ENCODE measurements around the gene SLC26A5.

Gene SLC26A5

DNA sequence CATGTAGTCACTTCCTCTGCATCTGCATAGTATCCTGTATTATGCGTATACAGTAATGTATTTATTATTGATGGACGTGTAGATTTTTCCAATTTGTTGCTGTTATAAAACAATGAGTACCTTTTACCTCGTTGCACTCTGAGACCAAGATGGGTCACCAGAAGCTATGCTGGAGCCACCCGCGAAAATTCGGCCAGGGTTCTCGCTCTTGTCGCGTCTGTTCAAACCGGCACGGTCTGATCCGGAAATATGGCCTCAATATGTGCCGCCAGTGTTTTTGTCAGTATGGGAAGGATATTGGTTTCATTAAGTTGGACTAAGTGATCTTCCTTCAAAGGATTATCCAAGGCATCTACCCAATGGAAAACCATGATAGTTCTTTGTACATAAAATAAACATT is 97.6 kb downstream of the SLC26A5 start:
- Histone ChIP-seq H2BK120ac (ENCODE audit: low read depth, low read length) (no peak overlapping the region), H3K4ac (ENCODE audit: low read depth, low read length) (no peak overlapping the region), H3K9ac (ENCODE audit: low read length) (peak overlapping the region; percentile 39), H3K79me2 (ENCODE audit: control insufficient read depth, insufficient read depth, low read length) (peaks cover 57% of the 10 kb centered on the region), H3K79me1 (ENCODE audit: low read length) (peaks cover 8% of the 10 kb centered on the region), H3K18ac (ENCODE audit: low read length) (no peak overlapping the region), H3K4me1 (ENCODE audit: control insufficient read depth, low read depth, low read length) (no peaks in the 10 kb centered on the region), H2BK15ac (replicated peaks; ENCODE audit: low read depth) (no peak overlapping the region), H3K36me3 (ENCODE audit: control insufficient read depth, insufficient read depth, low read length) (no peaks in the 10 kb centered on the region), H2BK5ac (ENCODE audit: low read length) (no peak overlapping the region), H3K4me2 (ENCODE audit: low read length) (peak overlapping the region; percentile 37), H3K4me3 (ENCODE audit: low read length) (peak overlapping the region; percentile 17), H4K5ac (ENCODE audit: low read length) (no peak overlapping the region), H3K56ac (ENCODE audit: low read length) (no peak overlapping the region), H4K8ac (ENCODE audit: low read depth, low read length) (no peak overlapping the region), H3K23ac (ENCODE audit: low read length) (no peak overlapping the region), H3K27ac (ENCODE audit: low read depth, low read length) (no peak overlapping the region), H2AK5ac (ENCODE audit: low read length) (no peak overlapping the region), H3K27me3 (ENCODE audit: insufficient read depth, low read length, poor library complexity) (no peaks in the 10 kb centered on the region)
- DNase-seq = no peak
- WGBS (ENCODE audit: extremely low coverage, insufficient coverage, low lambda C conversion rate) = no CpG with 5 or more reads among the region's 13 CpGs

DNA sequence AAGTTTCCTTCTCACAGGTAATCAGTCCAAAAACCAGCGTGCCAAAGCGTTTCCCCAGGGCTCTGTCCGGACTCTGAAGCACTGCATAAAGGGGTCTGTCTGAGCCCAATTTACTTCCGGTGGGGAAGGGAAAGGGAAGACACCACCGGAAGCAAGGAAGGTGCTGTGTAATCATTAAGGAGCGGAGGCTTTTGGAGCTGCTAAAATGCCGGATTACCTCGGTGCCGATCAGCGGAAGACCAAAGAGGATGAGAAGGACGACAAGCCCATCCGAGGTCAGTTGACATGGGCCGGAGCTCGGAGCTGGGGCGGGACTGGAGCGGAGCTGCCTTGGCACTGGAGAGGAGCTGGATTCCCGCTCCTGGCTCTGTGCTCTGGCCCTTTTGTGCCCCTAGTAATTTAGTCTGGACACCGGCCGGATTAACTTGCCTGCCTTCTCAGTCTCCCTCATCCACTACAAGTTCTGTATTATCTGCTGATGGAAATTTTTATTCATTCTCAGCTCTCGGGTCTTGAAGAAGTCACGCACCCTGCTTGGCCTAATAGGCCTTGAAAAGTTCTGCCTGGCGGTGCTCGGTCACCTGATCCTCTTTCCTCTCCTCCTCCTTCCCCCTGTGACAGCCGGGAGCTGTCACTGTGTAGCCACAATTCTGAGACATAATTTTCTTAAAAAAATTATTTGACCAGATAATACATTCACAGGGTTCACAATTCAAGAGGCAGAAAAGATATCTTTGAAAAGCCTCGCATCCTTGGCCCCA is 98.3 kb downstream of the SLC26A5 start, which contains the start of gene PSMC2:
PSMC2 (plus strand) TSS at position 137 of the 761 bp plus-strand sequence; CDS start at position 206, 69 bp downstream.
- Histone ChIP-seq H3K79me2 (ENCODE audit: control insufficient read depth, insufficient read depth, low read length) (peaks cover 61% of the 10 kb centered on the region), H3K79me1 (ENCODE audit: low read length) (peaks cover 8% of the 10 kb centered on the region), H2AK5ac (ENCODE audit: low read length) (no peak within 1 kb of the TSS), H3K27ac (ENCODE audit: low read depth, low read length) (peak within 1 kb of the TSS; percentile 54), H4K8ac (ENCODE audit: low read depth, low read length) (peak within 1 kb of the TSS; percentile 81), H3K4ac (ENCODE audit: low read depth, low read length) (peak within 1 kb of the TSS; percentile 7), H3K9ac (ENCODE audit: low read length) (peak within 1 kb of the TSS; percentile 95), H3K4me1 (ENCODE audit: control insufficient read depth, low read depth, low read length) (no peaks in the 10 kb centered on the region), H2BK5ac (ENCODE audit: low read length) (peak within 1 kb of the TSS; percentile 94), H3K4me3 (ENCODE audit: low read length) (peak within 1 kb of the TSS; percentile 97), H3K56ac (ENCODE audit: low read length) (peak within 1 kb of the TSS; percentile 98), H3K4me2 (ENCODE audit: low read length) (peak within 1 kb of the TSS; percentile 52), H3K23ac (ENCODE audit: low read length) (no peak within 1 kb of the TSS), H3K36me3 (ENCODE audit: control insufficient read depth, insufficient read depth, low read length) (no peaks in the 10 kb centered on the region), H2BK15ac (replicated peaks; ENCODE audit: low read depth) (no peak within 1 kb of the TSS), H4K5ac (ENCODE audit: low read length) (no peak within 1 kb of the TSS), H2BK120ac (ENCODE audit: low read depth, low read length) (no peak within 1 kb of the TSS), H3K27me3 (ENCODE audit: insufficient read depth, low read length, poor library complexity) (no peaks in the 10 kb centered on the region), H3K18ac (ENCODE audit: low read length) (peak within 1 kb of the TSS; percentile 76)
- no CpG with 5 or more reads among the region's 25 CpGs for WGBS (ENCODE audit: extremely low coverage, insufficient coverage, low lambda C conversion rate)
- DNase-seq = peak; percentile 97

DNA sequence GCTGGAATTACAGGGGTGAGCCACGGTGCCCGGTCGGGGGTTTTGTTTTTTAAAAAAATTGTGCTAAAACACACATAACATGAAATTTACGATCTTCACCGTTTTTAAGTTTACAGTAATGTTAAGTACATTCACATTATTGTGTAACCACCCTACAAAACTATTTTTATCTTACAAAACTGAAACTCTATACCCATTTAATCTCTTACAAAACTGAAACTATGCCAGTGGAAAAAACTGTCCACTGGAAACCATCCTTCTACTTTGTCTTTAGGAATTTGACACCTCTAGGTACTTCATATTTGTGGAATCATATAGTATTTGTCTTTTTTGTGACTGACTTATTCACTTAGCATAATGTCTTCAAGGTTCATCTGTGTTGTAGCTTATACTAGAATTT is 99.6 kb downstream of the SLC26A5 start:
- H3K18ac ChIP-seq (ENCODE audit: low read length) = no peak overlapping the region
- no peak overlapping the region for H3K4me3 ChIP-seq (ENCODE audit: low read length)
- H4K8ac ChIP-seq (ENCODE audit: low read depth, low read length) = peak overlapping the region; percentile 41
- no peaks in the 10 kb centered on the region for H3K4me1 ChIP-seq (ENCODE audit: control insufficient read depth, low read depth, low read length)
- DNase-seq = no peak
- no peak overlapping the region for H2BK120ac ChIP-seq (ENCODE audit: low read depth, low read length)
- 100% methylated on average over 2 of the region's 5 CpGs for WGBS (ENCODE audit: extremely low coverage, insufficient coverage, low lambda C conversion rate)
- H3K4ac ChIP-seq (ENCODE audit: low read depth, low read length) = no peak overlapping the region
- no peak overlapping the region for H3K23ac ChIP-seq (ENCODE audit: low read length)
- H3K27ac ChIP-seq (ENCODE audit: low read depth, low read length) = no peak overlapping the region
- no peak overlapping the region for H2AK5ac ChIP-seq (ENCODE audit: low read length)
- no peak overlapping the region for H3K56ac ChIP-seq (ENCODE audit: low read length)
- no peak overlapping the region for H3K9ac ChIP-seq (ENCODE audit: low read length)
- H2BK15ac ChIP-seq (replicated peaks; ENCODE audit: low read depth) = no peak overlapping the region
- peaks cover 54% of the 10 kb centered on the region for H3K79me2 ChIP-seq (ENCODE audit: control insufficient read depth, insufficient read depth, low read length)
- H3K36me3 ChIP-seq (ENCODE audit: control insufficient read depth, insufficient read depth, low read length) = no peaks in the 10 kb centered on the region
- no peak overlapping the region for H3K4me2 ChIP-seq (ENCODE audit: low read length)
- no peak overlapping the region for H4K5ac ChIP-seq (ENCODE audit: low read length)
- no peak overlapping the region for H2BK5ac ChIP-seq (ENCODE audit: low read length)
- no peaks in the 10 kb centered on the region for H3K27me3 ChIP-seq (ENCODE audit: insufficient read depth, low read length, poor library complexity)
- H3K79me1 ChIP-seq (ENCODE audit: low read length) = peaks cover 4% of the 10 kb centered on the region

DNA sequence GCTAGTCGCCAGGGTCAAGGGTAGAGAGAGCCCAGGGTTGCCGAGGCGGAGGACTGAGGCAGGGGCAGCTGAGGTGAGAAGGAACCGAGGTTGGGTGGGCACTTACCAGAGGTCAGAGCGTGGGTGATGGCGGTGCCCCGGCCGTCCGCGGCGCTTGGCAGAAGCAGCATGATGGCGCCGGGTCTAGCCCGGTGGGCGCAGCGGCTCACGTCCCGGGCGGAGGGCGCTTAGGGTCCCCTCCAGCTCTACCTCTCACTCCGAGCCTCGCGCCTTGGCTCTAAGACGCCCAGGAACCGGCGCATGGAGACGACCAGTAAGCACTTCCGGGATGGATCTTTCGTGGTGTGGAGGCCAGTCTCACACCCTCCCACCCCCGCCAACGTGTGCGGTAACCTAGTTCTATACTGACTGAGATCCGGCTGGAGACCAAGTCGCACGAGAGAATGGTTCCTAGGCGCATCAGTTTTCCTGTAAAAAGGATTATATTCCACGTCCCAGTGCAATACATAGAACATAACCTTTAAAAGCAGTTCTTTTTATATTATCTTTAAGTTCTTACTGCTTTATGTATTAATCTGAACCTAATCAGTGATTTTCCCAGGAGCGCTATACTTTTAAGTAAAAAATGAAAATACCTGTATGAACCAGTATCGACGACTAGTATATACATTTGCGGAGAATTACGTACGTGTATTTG is 101.4 kb downstream of the SLC26A5 start, which contains the start of gene DNAJC2:
DNAJC2 (minus strand) TSS at position 315 of the 697 bp plus-strand sequence; CDS start at position 170, 145 bp downstream.
- no peak within 1 kb of the TSS for H2AK5ac ChIP-seq (ENCODE audit: low read length)
- no peak within 1 kb of the TSS for H3K23ac ChIP-seq (ENCODE audit: low read length)
- peak within 1 kb of the TSS; percentile 89 for H3K9ac ChIP-seq (ENCODE audit: low read length)
- no peak within 1 kb of the TSS for H3K27ac ChIP-seq (ENCODE audit: low read depth, low read length)
- no peak within 1 kb of the TSS for H4K5ac ChIP-seq (ENCODE audit: low read length)
- 100% methylated on average over 2 of the region's 43 CpGs for WGBS (ENCODE audit: extremely low coverage, insufficient coverage, low lambda C conversion rate)
- no peak within 1 kb of the TSS for H2BK5ac ChIP-seq (ENCODE audit: low read length)
- H3K4ac ChIP-seq (ENCODE audit: low read depth, low read length) = peak within 1 kb of the TSS; percentile 66
- DNase-seq = peak; percentile 96
- H3K4me2 ChIP-seq (ENCODE audit: low read length) = peak within 1 kb of the TSS; percentile 83
- peaks cover 3% of the 10 kb centered on the region for H3K36me3 ChIP-seq (ENCODE audit: control insufficient read depth, insufficient read depth, low read length)
- no peak within 1 kb of the TSS for H4K8ac ChIP-seq (ENCODE audit: low read depth, low read length)
- H3K4me3 ChIP-seq (ENCODE audit: low read length) = peak within 1 kb of the TSS; percentile 83
- no peak within 1 kb of the TSS for H3K18ac ChIP-seq (ENCODE audit: low read length)
- no peaks in the 10 kb centered on the region for H3K27me3 ChIP-seq (ENCODE audit: insufficient read depth, low read length, poor library complexity)
- H2BK120ac ChIP-seq (ENCODE audit: low read depth, low read length) = no peak within 1 kb of the TSS
- H3K56ac ChIP-seq (ENCODE audit: low read length) = peak within 1 kb of the TSS; percentile 94
- peaks cover 6% of the 10 kb centered on the region for H3K79me1 ChIP-seq (ENCODE audit: low read length)
- peaks cover 44% of the 10 kb centered on the region for H3K79me2 ChIP-seq (ENCODE audit: control insufficient read depth, insufficient read depth, low read length)
- no peak within 1 kb of the TSS for H2BK15ac ChIP-seq (replicated peaks; ENCODE audit: low read depth)
- H3K4me1 ChIP-seq (ENCODE audit: control insufficient read depth, low read depth, low read length) = no peaks in the 10 kb centered on the region

DNA sequence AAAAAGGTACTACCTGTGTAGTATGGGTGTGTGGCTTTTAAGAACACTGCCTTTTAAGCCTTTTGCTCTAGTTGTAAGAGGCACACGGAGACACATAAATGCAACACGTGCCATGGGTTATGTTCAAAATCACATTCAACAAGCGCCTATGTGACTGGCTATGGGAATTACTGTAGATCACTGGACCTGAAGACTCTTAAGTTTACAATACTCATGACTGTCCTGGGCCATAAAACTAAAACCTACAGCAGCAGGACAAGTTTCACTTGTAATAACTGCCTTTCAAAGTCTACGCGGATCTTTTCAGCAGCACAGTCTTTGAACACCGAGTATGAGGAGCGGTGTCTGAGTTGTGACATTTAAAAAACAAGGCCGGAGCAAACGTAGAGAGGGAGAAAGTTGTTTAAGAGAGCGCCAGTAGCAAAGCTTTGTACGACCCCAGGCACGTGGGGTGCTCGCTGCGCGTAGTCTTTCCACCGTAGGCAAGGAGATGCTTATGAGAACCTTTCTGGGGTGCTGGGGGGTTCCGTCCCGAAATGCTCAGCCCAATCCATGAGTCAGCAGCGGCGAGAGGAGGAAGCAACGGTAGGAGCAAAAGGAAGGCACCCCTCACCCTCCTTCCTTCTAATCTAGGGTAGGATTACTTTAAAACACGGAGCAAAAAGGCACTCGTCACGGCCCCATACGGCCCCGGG is 102.1 kb downstream of the SLC26A5 start:
- no peak overlapping the region for H4K8ac ChIP-seq (ENCODE audit: low read depth, low read length)
- no CpG with 5 or more reads among the region's 26 CpGs for WGBS (ENCODE audit: extremely low coverage, insufficient coverage, low lambda C conversion rate)
- no peak overlapping the region for H3K27ac ChIP-seq (ENCODE audit: low read depth, low read length)
- peaks cover 3% of the 10 kb centered on the region for H3K36me3 ChIP-seq (ENCODE audit: control insufficient read depth, insufficient read depth, low read length)
- peak overlapping the region; percentile 66 for H3K4ac ChIP-seq (ENCODE audit: low read depth, low read length)
- no peak overlapping the region for H2AK5ac ChIP-seq (ENCODE audit: low read length)
- H3K27me3 ChIP-seq (ENCODE audit: insufficient read depth, low read length, poor library complexity) = no peaks in the 10 kb centered on the region
- H3K4me2 ChIP-seq (ENCODE audit: low read length) = peak overlapping the region; percentile 83
- no peak overlapping the region for H2BK15ac ChIP-seq (replicated peaks; ENCODE audit: low read depth)
- peak overlapping the region; percentile 94 for H3K56ac ChIP-seq (ENCODE audit: low read length)
- H3K4me3 ChIP-seq (ENCODE audit: low read length) = peak overlapping the region; percentile 83
- no peak overlapping the region for H4K5ac ChIP-seq (ENCODE audit: low read length)
- no peak overlapping the region for H3K18ac ChIP-seq (ENCODE audit: low read length)
- no peak overlapping the region for H2BK5ac ChIP-seq (ENCODE audit: low read length)
- H2BK120ac ChIP-seq (ENCODE audit: low read depth, low read length) = no peak overlapping the region
- peak overlapping the region; percentile 89 for H3K9ac ChIP-seq (ENCODE audit: low read length)
- DNase-seq = peak; percentile 42
- H3K23ac ChIP-seq (ENCODE audit: low read length) = no peak overlapping the region
- H3K79me1 ChIP-seq (ENCODE audit: low read length) = peaks cover 6% of the 10 kb centered on the region
- no peaks in the 10 kb centered on the region for H3K4me1 ChIP-seq (ENCODE audit: control insufficient read depth, low read depth, low read length)
- peaks cover 44% of the 10 kb centered on the region for H3K79me2 ChIP-seq (ENCODE audit: control insufficient read depth, insufficient read depth, low read length)

Data from mesendoderm (in vitro differentiated cells).